Spleen (tissue), 7 donors: ENCODE results near the gene MYOM3.

Experiments used
- POLR2A ChIP-seq, 3 donors: fragments of 450-650 bp; IDR thresholded peaks; one replicate each; pipeline ENCODE4 v1.5.1; 2017; ENCODE audit warnings: antibody characterized with exemption in 3 of 3, mild to moderate bottlenecking in 1 of 3
- POLR2AphosphoS5 ChIP-seq, 3 donors: sonication (generic); formaldehyde crosslinking; IDR thresholded peaks; one replicate each; pipeline ENCODE4 v1.5.1; 2017; ENCODE audit warnings: antibody characterized with exemption in 3 of 3
- TF ChIP-seq, protein P1 (sequence below), 11 experiments: fragments of 200-600 bp in 7 of 11; fragments of 450-650 bp in 4 of 11; sonication (generic) in 4 of 11; IDR thresholded peaks in 8 of 11; conservative IDR thresholded peaks in 3 of 11; 1 replicate in 7 of 11; 2 replicates in 4 of 11; pipeline versions ENCODE4 v1.4.0 to v1.8.0; 2016 to 2021; ENCODE audit warnings: antibody characterized with exemption in 11 of 11, inconsistent platforms in 4 of 11, mild to moderate bottlenecking in 1 of 11
- donor health status: DM: no; HTN: no; CAD: no; lungs with moderate emphysema.
- donor health status: DM: no; HTN: no; CAD: no.
- donor health status: DM: no; HTN: no; CAD: no.

DNA sequence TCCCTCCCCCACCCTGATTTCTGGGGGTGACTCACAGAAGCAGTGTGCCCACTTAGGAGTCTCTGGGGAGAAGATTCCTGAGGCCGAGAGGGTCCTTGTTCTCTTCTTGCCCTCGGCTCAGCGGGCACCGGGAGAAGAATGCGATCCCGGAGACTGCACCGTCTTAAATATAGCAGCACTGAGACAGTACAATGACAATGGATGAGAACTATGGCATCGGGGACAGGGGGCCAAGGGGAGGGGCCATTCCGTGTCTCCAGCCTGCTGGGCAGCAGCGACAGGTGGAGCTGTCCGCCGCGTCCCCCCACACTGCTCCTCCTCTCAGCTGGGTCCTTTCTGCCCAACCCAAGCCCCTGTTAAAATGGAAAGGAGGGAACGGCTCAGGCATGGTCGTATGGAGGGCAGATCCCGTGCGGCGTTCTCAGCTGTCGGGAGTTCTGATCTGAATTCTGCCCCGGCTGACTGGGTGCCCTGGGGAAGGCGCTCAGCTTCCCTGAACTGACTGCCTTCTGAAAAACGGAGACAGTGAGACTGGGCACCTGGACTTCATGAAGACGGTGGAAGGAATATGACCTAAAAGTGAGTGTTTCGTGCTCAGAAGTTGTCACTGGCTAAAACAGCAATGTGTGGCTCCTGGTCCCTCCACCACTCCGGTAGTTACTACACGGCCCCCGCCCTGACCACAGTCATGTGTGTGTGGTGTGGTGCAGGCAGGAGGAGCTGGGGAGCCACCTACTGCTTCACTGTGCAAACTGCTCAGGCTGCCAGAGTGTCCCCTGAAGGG lies at the start of gene MYOM3:
- TF ChIP-seq, protein P1, sequence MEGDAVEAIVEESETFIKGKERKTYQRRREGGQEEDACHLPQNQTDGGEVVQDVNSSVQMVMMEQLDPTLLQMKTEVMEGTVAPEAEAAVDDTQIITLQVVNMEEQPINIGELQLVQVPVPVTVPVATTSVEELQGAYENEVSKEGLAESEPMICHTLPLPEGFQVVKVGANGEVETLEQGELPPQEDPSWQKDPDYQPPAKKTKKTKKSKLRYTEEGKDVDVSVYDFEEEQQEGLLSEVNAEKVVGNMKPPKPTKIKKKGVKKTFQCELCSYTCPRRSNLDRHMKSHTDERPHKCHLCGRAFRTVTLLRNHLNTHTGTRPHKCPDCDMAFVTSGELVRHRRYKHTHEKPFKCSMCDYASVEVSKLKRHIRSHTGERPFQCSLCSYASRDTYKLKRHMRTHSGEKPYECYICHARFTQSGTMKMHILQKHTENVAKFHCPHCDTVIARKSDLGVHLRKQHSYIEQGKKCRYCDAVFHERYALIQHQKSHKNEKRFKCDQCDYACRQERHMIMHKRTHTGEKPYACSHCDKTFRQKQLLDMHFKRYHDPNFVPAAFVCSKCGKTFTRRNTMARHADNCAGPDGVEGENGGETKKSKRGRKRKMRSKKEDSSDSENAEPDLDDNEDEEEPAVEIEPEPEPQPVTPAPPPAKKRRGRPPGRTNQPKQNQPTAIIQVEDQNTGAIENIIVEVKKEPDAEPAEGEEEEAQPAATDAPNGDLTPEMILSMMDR (IDR thresholded peaks at IDR 0.05 in 8 of 11, conservative IDR thresholded peaks at IDR 0.05 in 3 of 11) = peak in 3 of 11 experiments; percentile 15 to 38 (median 36)
- TF ChIP-seq POLR2A (IDR thresholded peaks at IDR 0.05) (no peak), POLR2AphosphoS5 (IDR thresholded peaks at IDR 0.05) (no peak)
